Measurements from ENCODE around the gene EIF3D. TPM values are rescaled to one million over a fixed set of nuclear protein-coding genes. Genes with fewer than 3 reads are reported as not detected.

EIF3D gene
- total and polyA plus RNA-seq, 9 of the 15 experiments (the other 6 are each of a cell fraction or from before 2014, with no cell fraction given): 191 to 422 (median 279) TPM

- no peak for FAIRE-seq
- in situ Hi-C loops (cut with MboI): loop anchor here (10.0 kb wide), 1 partner anchor 316 kb away; the partner anchor contains the start of gene NCF4
- POLR2A ChIA-PET: no interaction called here
- H3K4me2 ChIP-seq (ENCODE audit: insufficient read depth, low read length): no peak overlapping the region
- no peak overlapping the region for H3K27ac ChIP-seq (ENCODE audit: extremely low read depth, low read depth, low read length)
- H3K36me3 ChIP-seq (ENCODE audit: control insufficient read depth, insufficient read depth, low read length): no peaks in the 10 kb centered on the region
- CTCF ChIA-PET (ENCODE audit: low intra/inter-chr PET ratio): interaction anchor here (3.1 kb wide), 1 partner anchor 308 kb away, joined by 20 read pairs; no protein-coding TSS in a partner anchor
- no peak overlapping the region for H3K4me3 ChIP-seq
- no peak overlapping the region for H2AFZ ChIP-seq (ENCODE audit: low read depth, low read length)
- no peaks in the 10 kb centered on the region for H3K79me2 ChIP-seq (ENCODE audit: control insufficient read depth, insufficient read depth, low read length)
- DNase-seq (ENCODE audit: extremely low read depth in 1 of 4, low spot score in 3 of 4): no peak
- H4K20me1 ChIP-seq (replicated peaks; ENCODE audit: control insufficient read depth, insufficient read depth, low read length): no peaks in the 10 kb centered on the region
- no peaks in the 10 kb centered on the region for H3K9me3 ChIP-seq (replicated peaks; ENCODE audit: control insufficient read depth, insufficient read depth, low read depth, low read length)
- H3K9ac ChIP-seq (ENCODE audit: insufficient read depth in 1 of 2, low read depth in 2 of 2, low read length in 2 of 2): peak overlapping the region in 1 of 2 experiments; percentile 17; a peak in 1 of 4 replicates
- ATAC-seq: no peak
- intact Hi-C loops (cut with micrococcal nuclease): loop anchor here (5.0 kb wide), 2 partner anchors 224 to 429 kb away; no protein-coding TSS in a partner anchor
- 27% methylated on average over 7 of the region's 14 CpGs for WGBS (ENCODE audit: insufficient coverage, low coverage, missing lambda C conversion rate)
- peaks cover 13 to 23% of the 10 kb centered on the region in 2 experiments; a peak in 4 of 5 replicates for H3K27me3 ChIP-seq (ENCODE audit: control insufficient read depth in 2 of 2, insufficient read depth in 2 of 2, low read length in 2 of 2)
- peaks cover 5 to 11% of the 10 kb centered on the region in 2 experiments; a peak in 4 of 5 replicates for H3K4me1 ChIP-seq (replicated peaks in 1 of 2; ENCODE audit: control insufficient read depth in 2 of 2, insufficient read depth in 2 of 2, low read length in 2 of 2)
- no peaks in the 10 kb centered on the region for H3K9me1 ChIP-seq (ENCODE audit: control insufficient read depth, insufficient read depth, low read length)
- no TSS peak for BruUV-seq (replicated peaks)
- TF ChIP-seq GABPB2 (CRISPR knock-in tag; conservative IDR thresholded peaks at IDR 0.05) (no peak), BRF1 (IDR thresholded peaks at IDR 0.05; ENCODE audit: borderline replicate concordance, extremely low read depth, insufficient read length) (no peak), NCOA2 (IDR thresholded peaks at IDR 0.05; ENCODE audit: partially characterized antibody in 2 of 2) (no peak), KLF10 (CRISPR knock-in tag; IDR thresholded peaks at IDR 0.05) (no peak), CHAMP1 (IDR thresholded peaks at IDR 0.05) (no peak), CHD2 (IDR thresholded peaks at IDR 0.05; ENCODE audit: low read depth, low read length) (no peak), ZNF707 (CRISPR knock-in tag; conservative IDR thresholded peaks at IDR 0.05) (no peak), NFYB (IDR thresholded peaks at IDR 0.05; ENCODE audit: extremely low read depth, insufficient read length) (no peak), GMEB1 (CRISPR knock-in tag; IDR thresholded peaks at IDR 0.05) (no peak), HMG20A (CRISPR knock-in tag; conservative IDR thresholded peaks at IDR 0.05) (no peak), ZNF41 (CRISPR knock-in tag; conservative IDR thresholded peaks at IDR 0.05) (no peak), SUPT5H (IDR thresholded peaks at IDR 0.05) (no peak), NFATC3 (IDR thresholded peaks at IDR 0.05) (no peak), BRCA1 (IDR thresholded peaks at IDR 0.05) (no peak), BRCA1 (CRISPR knock-in tag; IDR thresholded peaks at IDR 0.05) (no peak), ZSCAN32 (CRISPR knock-in tag; IDR thresholded peaks at IDR 0.05) (no peak), ZNF277 (CRISPR knock-in tag; IDR thresholded peaks at IDR 0.05; ENCODE audit: borderline replicate concordance) (no peak), ESRRB (CRISPR knock-in tag; IDR thresholded peaks at IDR 0.05; ENCODE audit: borderline replicate concordance) (no peak), MLX (CRISPR knock-in tag; conservative IDR thresholded peaks at IDR 0.05) (no peak)
These were observed 19.6 kb upstream of the EIF3D start for GRCh38 chr22:36548606-36549005.

Measured in K562 (cell line).